ENCODE measurements around the gene ING4.

The ING4 gene

DNA sequence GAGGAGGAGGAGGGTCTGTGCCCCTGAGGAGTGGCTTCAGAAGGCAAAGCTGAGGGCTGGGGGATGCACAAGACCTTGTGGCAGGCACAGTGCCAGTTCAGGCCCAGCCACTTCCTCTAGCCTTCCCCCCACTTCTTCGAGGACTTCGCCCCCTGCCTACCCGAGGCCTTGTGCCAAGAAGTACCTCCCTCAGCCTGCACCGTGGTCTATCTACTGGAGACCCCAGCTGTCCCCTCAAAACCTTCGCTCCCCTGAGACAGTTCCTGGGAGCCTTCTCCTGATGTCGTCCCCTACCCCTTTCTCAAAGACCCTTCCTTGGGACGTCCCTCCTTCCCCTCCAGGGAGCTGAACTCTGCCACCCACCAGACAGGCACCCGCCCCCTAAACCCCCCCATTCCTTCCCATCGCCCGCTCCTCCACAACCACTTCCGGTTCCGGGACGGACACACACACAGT, 25.7 kb upstream of the ING4 start:
- DNase-seq (ENCODE audit: low read depth in 1 of 2, low spot score in 1 of 2), result no peak

DNA sequence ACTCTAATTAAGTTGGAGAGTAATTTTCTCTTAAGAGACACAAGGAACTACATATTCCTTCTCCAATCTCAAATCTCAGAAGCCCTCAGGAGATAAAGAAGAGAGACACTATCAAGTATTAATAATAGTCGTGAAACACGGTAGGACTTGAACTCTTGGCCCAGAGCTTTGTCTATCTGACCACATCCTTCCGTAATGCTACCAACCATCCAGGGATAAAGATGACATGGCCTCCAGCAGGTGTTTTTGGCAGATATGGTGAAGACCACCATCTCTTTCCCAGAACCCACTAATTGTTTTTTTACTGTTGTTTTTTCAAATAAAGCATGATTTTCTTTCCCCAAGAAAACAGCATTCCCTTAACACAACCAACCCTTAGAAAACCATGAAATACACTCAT, 22.9 kb upstream of the ING4 start:
- no peak for DNase-seq (ENCODE audit: low read depth in 1 of 2, low spot score in 1 of 2)

DNA sequence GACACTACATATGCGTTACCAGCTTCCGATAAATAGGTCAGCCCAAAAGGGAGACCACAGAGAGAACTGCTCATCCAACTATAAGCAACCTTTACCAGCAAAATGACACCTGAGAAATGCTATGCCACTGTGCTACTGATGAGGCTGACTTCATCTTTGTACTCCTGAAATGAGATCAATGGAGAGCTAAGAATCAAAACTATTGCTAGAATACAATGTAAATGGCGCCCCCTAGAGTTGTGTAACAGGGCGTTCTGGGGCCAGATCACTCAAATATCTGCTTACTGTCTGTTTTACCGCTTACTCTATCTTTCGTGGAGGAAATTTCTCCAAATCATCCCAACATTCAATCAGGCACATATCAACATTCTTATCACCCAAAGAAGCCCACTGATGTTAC, 21.7 kb upstream of the ING4 start:
- DNase-seq (ENCODE audit: low read depth in 1 of 2, low spot score in 1 of 2), result no peak

DNA sequence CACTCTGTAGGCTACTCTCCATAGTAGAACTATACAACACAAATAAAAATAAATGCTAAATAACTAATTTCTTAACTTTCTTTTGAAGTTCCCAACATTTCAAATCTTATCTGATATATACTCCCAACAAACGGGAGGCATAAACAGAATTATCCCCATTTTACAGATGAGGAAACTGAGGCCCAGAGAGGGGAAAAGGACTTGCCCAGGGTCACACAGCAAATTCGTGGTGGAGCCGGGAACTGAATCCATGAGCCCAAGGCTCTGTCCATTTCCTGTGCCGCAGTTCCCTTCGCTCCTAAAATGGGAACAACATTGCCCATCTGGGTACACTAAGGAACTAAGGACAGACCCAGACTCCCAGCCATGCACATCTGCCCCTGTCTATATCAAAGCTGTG, 14.0 kb upstream of the ING4 start:
- no peak for DNase-seq (ENCODE audit: low read depth in 1 of 2, low spot score in 1 of 2)

DNA sequence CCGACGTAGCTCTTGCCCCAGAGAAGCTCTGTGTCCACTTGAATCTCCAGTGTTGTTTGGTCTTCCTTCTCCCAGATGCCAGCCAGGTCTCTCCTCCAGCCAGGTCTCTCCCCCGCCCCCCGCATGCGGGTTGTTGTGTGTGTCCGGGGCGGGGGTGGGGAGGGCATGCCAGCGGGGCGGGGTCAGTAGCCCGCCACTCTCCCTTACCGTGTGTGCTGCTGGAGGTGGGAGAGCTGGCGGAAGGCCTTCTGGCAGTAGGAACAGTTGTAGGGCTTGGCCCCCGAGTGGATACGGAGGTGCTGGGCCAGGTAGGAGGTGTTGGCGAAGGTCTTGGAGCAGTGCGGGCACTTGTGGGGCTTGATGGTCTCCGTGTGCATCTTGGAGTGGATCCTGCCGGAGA, 9.2 kb upstream of the ING4 start:
- DNase-seq (ENCODE audit: low read depth in 1 of 2, low spot score in 1 of 2), result no peak

DNA sequence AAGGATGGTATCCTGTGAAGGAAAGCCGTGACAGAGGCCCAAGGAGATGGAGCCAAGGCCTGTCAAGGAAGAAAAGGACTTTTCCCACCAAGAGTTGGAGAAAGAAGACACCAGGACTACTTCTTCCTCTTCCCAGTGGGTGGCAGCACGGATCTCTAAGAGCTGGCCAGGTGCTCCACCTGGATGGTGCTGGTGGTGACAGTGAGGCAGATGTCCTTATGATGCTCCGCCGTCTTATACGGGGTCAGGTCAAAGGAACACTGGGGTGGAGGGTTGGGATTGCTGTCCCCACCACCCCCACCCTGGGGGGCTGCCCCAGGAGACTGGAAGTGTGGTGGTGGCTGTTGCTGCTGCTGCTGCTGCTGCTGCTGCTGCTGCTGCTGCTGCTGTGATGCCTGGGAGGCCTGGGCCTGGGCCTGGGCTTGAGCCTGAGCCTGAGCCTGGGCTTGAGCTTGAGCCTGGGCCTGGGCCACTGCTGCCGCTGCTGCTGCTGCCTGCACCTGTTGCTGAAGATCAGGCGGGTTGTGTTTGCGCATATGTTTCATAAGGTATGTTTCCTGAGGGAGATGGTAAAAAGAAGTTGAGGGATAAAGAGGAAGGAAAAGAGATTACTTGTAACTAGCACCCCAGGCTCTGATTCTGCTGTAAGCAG, 4.8 kb upstream of the ING4 start:
- no peak for DNase-seq (ENCODE audit: low read depth in 1 of 2, low spot score in 1 of 2)

DNA sequence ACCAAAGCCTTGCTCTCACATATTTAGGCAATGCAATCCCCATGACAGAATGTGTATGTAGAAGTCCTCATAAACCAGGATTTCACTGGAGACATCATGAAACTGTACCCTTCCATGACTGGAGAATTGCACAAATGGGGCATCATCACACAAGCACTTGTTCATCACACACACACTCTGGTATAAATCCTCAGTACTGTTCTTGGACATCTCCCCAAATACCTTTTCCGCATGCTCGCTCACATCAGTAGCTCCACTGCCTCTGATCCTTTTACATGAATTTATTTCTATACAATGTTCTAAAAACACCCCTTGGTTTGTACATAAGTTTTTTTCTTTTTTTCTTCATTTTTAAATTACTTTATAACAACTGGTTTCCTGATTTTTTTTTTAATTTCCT, 3.3 kb upstream of the ING4 start:
- no peak for DNase-seq (ENCODE audit: low read depth in 1 of 2, low spot score in 1 of 2)

DNA sequence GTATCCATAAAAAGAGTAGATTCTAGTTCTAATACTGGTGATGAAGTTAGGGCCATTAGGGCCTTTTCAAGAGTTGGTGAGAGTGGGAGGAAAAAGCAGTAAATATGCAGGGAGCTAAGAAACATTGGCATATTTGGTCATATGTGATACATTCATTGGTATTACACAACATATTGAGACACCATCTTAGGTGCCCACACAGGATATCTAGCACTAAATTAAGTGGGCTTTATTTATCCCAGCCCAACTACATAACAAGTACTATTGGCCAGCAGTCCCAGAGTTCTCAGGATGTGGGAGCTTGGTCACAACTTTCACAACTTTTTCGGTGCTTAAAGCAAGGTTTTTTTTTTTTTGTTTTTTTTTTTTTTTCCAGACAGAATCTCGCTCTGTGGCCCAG, 2.0 kb upstream of the ING4 start:
- DNase-seq (ENCODE audit: low read depth in 1 of 2, low spot score in 1 of 2), result no peak

DNA sequence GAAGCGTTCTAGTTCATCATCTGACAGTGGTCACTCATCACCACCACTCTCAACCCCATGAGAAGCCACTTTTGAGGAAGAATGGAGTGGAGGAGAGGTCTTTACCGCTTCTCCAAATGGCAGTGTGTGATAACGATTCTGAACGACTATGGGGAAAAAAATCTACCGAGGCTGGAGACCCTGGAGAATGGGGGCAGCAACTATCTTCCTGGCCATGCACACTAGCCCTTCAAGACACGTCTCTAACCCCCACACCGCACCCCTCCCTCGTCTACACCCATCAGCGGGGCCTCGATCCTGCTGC, 365 bp downstream of the ING4 start:
- DNase-seq (ENCODE audit: low read depth in 1 of 2, low spot score in 1 of 2), result no peak

DNA sequence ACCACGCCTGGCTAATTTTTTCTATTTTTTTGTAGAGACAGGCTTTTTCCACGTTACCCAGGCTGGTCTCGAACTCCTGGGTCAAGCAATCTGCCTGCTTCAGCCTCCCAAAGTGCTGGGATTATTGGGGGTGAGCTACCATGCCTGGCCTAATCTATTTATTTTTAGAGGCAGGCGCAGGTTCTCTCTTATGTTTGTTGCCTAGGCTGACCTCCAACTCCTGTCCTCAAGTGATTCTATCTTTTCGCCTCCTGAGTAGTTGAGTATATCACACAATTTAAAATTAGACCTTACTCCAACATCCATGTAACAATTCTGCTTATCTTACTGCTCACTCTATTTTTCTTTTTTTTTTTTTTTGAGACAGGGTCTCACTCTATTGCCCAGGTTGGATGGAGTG, 8.9 kb downstream of the ING4 start:
- no peak for DNase-seq (ENCODE audit: low read depth in 1 of 2, low spot score in 1 of 2)

DNA sequence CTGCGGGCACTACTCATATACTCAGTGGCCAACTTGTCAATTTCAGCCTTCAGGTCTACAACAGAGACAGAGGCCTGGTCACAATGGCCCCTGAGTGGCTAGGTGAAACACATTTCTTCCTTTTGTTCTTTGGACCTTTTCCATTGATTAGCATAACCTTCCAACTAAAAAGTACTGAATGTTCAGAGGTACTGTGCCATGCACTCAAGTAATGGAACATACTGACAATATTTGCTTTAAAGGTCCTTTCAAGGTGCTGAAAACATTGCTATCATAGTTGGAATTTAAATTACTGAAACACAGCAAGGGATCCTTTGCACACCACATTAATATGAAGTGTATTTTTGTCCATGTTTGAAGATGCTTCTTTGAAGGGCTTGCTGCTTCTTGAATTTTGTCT, 9.6 kb downstream of the ING4 start:
- DNase-seq (ENCODE audit: low read depth in 1 of 2, low spot score in 1 of 2), result no peak

DNA sequence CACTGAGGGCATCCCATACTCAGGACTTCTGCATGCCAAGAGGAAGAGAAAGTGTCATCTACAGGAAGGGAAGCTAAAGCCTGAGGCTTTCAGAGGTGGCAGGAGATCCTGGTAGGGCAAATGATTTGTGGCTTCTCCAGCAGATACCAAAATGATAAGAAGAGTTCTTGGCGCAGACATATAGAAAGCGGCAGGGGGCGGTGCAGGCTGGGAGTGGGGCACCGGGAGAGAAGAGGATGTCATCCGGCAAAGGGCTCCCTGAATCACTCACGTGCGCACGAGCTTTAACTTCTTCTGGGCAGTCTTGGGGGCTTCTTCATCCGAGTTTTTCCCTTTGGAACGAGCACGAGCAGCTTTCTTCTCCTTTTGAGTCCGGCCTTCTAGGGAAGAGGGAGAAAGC, 10.5 kb downstream of the ING4 start:
- no peak for DNase-seq (ENCODE audit: low read depth in 1 of 2, low spot score in 1 of 2)

DNA sequence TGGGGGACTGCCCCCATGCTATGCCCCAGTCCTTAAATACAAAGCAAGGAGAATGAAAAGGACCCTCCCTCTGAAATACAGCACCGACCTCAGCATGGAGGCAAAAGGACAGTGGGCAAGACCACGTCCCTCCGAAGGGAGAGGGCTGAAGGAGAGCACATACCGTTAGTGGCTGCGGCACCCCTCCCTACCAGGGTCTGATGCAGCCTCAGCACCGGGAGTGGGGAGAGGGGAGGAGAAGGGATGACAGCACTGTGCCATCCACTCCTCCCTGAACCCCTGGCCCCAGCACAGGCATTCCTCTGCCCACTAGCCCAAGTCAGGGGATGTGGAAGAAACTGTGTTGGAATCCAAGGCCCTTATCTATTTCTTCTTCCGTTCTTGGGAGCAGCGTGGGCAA, 12.1 kb downstream of the ING4 start:
- no peak for DNase-seq (ENCODE audit: low read depth in 1 of 2, low spot score in 1 of 2)

DNA sequence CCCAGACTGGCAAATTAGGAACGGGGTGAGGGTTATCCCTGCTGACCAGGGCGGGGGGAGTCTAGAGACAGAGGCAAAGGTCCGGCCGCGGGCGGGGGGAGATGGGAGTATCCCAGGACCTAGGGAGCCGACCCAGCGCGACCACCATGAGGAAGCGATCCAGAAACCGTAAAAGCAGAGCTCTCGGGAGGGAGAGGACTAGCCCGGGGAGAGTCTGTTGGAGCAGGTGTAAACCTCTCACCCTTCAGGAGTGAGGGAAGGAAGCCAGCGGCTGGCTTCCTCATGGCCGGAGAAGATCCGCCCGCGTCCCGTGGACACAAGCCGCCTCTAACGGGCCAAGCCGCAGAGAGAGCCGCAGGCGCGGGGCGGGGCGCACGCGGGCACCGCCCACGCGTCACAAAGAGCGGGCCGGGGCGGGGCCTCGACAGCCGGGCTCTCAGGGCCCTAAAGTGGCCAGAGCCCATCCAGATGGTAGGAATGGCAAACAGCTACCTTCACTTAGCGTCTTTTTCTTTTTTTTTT, 15.8 kb downstream of the ING4 start, which contains the start of gene ACRBP:
Gene ACRBP, minus strand, starts transcription at position 350 of the 522 bp plus-strand sequence. Its CDS starts 66 bp downstream, at position 284.
- no peak for DNase-seq (ENCODE audit: low read depth in 1 of 2, low spot score in 1 of 2)

DNA sequence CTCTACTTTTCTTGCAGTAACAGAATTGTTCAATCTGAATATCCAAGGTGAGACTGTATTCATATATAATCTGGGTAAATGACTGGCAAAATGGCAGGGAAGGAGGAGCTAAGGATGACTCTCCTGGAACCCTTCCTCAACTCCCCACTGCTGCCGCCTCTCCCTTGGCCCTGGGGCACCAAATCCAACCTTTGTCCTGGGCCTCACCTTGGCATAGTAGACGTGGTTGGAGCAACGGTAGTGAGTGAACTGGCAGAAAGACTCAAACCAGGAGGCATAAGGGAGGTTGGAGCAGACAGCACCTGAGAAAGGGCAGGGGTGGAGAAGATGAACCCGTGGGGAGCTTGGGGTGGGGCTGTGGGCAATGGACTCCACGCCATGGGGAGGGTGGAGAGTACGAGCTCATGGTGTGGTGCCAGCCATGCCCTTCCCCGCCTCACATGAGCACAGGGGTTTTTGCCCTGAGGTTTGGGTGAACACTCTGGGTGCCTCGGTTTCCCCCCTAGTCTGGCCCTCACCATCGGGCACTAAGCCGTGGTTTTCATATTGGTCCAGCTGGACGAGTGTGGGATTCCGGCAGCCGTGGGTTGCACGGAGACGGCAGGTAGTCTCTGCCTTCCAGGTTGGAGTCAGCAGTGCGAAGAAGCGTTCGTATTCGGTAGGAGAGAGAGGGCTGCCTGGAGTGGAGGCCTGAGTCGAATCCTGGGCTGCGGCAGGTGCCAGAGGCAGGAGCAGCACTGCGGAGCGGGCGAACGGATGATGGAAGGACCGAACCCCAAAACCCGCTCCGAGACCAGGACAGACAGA, 16.4 kb downstream of the ING4 start:
- no peak for DNase-seq (ENCODE audit: low read depth in 1 of 2, low spot score in 1 of 2)

DNA sequence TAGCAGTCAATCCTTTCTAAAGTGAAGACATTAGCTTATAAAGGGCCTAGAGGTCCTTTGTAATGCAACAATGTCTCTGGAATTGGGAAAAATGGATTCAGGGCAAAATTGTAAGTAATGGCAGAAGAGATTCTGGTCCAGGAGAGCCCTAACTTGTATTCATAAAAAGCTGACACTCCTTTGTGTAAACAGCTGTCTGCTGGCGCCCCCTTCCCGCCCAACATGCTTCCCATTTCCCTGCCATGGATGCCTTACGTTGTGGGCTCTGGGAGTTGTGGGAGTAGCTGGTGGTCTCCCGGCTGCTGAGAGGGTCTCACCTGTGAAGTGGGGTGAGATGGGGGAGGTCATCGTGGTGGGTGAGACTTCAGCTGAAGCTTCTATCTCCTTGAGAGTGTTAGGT, 18.0 kb downstream of the ING4 start:
- no peak for DNase-seq (ENCODE audit: low read depth in 1 of 2, low spot score in 1 of 2)

DNA sequence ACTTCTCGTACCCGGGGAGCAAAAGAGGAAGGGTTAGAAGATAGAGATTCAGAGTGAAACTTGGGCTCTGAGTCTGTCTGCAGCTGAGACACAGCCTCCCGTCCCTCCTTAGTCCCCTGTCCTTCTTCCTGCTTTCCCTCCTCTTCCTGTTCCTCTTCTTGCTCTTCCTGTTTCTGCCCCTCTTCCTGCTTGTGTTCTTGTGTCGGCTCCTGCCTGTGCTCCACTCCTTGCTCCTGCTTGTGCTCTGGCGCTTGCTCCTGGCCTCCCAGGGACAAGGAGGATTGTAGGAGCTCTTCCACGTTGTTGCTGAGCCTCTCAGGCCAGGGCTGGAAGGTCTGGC, 18.7 kb downstream of the ING4 start:
- DNase-seq (ENCODE audit: low read depth in 1 of 2, low spot score in 1 of 2), result no peak

DNA sequence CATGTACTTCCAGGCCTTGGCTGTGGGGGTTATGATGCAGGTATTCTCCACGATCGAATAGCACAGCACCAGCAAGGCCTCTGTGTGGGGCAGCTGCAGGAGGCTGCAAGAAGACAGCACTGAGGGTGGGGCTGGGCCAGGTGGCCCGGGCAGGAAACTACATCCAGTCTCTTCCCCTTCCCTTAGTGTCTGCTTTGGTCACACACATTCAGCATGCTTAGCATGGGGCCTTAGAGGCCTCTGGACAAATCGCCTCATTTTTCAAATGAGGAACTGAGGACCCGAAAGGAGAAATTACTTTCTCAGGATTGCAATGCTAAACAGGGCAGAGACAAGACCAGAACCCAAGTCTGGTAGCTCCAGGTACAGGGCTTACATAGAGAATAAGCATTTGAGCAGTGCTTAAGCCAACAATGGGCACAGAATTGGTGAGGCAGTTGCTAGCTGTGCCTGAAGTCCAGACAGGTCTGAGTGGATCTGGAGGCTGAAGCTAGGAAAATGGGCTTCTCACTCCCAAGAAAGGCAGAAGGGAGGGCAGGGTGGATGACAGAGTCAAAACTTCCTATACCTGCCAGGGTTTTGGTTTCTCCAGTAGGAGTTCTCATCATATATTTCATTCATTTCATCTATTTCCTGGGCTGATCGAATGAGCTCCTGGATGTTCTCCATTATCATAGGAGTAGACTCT, 19.2 kb downstream of the ING4 start:
- no peak for DNase-seq (ENCODE audit: low read depth in 1 of 2, low spot score in 1 of 2)

DNA sequence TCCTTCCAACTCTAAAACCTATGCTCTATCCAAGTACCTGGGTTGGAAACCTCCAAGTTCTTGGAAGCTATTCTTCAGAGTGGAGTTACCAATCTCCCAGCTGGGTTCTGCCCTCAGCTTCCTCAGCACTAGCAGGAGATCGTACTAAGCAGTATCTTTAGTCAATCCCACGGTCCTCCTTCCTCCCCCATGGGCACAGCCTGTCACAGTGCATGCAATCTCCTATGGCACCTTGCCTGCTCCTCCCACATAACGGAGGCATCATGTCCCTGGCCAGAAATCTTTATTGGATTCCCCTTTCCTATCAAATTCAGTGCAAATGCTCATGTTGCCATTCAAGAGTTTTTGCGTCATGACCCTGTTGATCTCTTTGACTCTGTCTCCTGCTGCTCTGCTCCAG, 21.8 kb downstream of the ING4 start:
- no peak for DNase-seq (ENCODE audit: low read depth in 1 of 2, low spot score in 1 of 2)

DNA sequence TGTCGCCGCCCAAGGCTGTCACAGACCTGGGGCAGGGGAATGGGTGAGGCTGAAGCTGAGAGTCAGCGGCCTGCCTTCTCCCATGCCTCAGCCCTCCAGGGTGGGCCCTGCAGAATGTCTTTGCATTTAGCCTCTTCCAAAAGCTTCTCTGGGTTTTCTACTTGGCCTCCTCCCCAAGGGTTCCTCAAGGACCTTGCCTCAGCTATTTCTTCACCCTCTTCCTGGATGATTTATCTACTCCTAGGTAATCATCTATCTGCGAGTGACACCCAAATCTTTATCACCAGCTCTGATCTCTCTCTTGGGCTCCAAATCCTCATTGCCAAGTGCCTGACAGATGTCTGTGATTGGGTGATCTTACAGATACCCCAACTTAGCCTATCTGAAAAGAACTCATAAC, 22.4 kb downstream of the ING4 start:
- DNase-seq (ENCODE audit: low read depth in 1 of 2, low spot score in 1 of 2), result no peak

DNA sequence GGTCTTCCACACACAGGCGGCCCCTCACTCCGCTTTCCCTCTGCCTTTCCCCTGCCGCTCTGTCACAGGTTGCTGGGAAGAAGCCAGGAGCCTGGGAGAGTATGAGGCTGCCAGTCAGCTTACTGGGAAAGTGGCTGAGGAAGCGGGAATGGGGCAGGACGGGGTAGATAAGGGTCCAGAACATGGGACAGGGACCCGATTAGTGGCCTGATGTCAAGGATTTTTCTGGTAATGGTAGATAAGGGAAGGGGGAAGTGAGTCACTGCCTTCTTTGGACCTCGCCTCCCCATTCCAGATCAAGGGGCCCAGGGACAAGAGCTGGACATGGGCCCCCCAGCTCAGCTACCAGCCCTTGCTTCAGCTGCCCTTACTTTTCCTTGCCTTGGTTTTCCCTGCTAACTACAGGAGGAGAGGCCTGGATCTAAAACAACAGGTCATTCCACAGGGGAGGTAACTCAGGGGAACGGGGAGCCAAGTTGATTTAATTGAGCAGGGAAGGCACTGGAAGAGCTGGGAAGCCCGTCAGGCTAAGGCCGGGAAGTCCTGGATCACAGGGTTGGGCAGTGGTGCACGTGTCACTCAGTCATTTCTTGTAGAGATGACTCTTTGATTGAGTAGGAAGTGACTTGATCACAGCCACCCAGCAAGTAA, 23.6 kb downstream of the ING4 start:
- no peak for DNase-seq (ENCODE audit: low read depth in 1 of 2, low spot score in 1 of 2)

DNA sequence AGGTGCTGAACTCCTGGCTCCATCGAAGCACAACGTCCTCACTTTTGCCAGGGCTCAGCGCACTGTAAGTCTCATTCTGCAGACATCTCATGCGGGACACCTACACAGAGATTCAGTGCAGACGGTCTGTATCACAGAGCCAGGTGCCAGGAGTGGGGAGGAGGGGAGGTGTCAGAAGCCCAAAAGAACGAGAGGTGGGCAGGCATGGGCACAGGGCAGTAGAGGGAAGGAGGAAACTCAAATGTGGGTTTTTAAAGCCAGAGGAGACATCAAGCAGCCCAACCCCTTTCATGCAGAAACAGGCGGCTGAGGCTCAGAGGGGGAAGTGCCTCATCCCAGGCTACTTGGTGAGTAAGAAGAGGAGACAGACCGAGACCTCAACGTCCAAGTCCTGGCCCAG, 24.6 kb downstream of the ING4 start:
- no peak for DNase-seq (ENCODE audit: low read depth in 1 of 2, low spot score in 1 of 2)
